Hepatocyte (in vitro differentiated cells): ENCODE results near the gene CUL1. TPM values are rescaled to one million over a fixed set of nuclear protein-coding genes. Genes with fewer than 3 reads are reported as not detected.

Experiments used
- DNase-seq: peaks from one replicate; pipeline ENCODE4 v3.0.0-alpha.2; 2016; ENCODE audit warnings: low spot score
- H2AFZ ChIP-seq: fragments of 200-600 bp; sonication (generic); 2 replicates; pipeline ENCODE4 v1.6.0; 2016; ENCODE audit warnings: antibody characterized with exemption, mild to moderate bottlenecking
- H3K27ac ChIP-seq: fragments of 200-600 bp; sonication (generic); 2 replicates; pipeline ENCODE4 v1.5.1; 2016; ENCODE audit warnings: mild to moderate bottlenecking
- H3K27me3 ChIP-seq: fragments of 200-600 bp; sonication (generic); 2 replicates; pipeline ENCODE4 v1.6.1; 2016
- H3K36me3 ChIP-seq: fragments of 200-600 bp; sonication (generic); replicated peaks from 2 replicates; pipeline ENCODE4 v1.5.1; 2016; ENCODE audit warnings: low read depth; ENCODE audit not compliant: insufficient read depth
- H3K4me1 ChIP-seq: fragments of 200-600 bp; sonication (generic); 2 replicates; pipeline ENCODE4 v1.5.1; 2016; ENCODE audit warnings: mild to moderate bottlenecking, moderate library complexity; ENCODE audit not compliant: insufficient read depth
- H3K4me2 ChIP-seq: fragments of 200-600 bp; sonication (generic); 2 replicates; pipeline ENCODE4 v1.6.0; 2016
- H3K4me3 ChIP-seq: fragments of 200-600 bp; sonication (generic); 2 replicates; pipeline ENCODE4 v1.5.1; 2016; ENCODE audit warnings: mild to moderate bottlenecking
- H3K79me2 ChIP-seq: fragments of 200-600 bp; sonication (generic); 2 replicates; pipeline ENCODE4 v1.6.0; 2017; ENCODE audit warnings: mild to moderate bottlenecking
- H3K9me2 ChIP-seq: fragments of 200-600 bp; sonication (generic); replicated peaks from 2 replicates; pipeline ENCODE4 v1.6.0; 2017; ENCODE audit warnings: mild to moderate bottlenecking; ENCODE audit not compliant: insufficient read depth
- H3K9me3 ChIP-seq: fragments of 200-600 bp; sonication (generic); 2 replicates; pipeline ENCODE4 v1.5.1; 2016; ENCODE audit warnings: low read depth, mild to moderate bottlenecking
- H4K20me1 ChIP-seq: fragments of 200-600 bp; sonication (generic); 2 replicates; pipeline ENCODE4 v1.6.0; 2016; ENCODE audit warnings: mild to moderate bottlenecking; ENCODE audit not compliant: insufficient read depth, poor library complexity, severe bottlenecking
- EZH2 ChIP-seq: fragments of 200-600 bp; sonication (generic); IDR thresholded peaks from 2 replicates; pipeline ENCODE4 v1.6.1; 2016; ENCODE audit warnings: antibody characterized with exemption, mild to moderate bottlenecking, borderline replicate concordance
- EZH2phosphoT487 ChIP-seq: fragments of 200-600 bp; sonication (generic); IDR thresholded peaks from one replicate; pipeline ENCODE4 v1.6.1; 2018; ENCODE audit warnings: antibody characterized with exemption, mild to moderate bottlenecking, low read depth, moderate library complexity; ENCODE audit not compliant: unreplicated experiment, severe bottlenecking
- WGBS: methylation state at CpG from one replicate; pipeline ENCODE4 v1.1.6; 2016; ENCODE audit warnings: low lambda C conversion rate; ENCODE audit errors: missing lambda C conversion rate; 5-methylcytosine and 5-hydroxymethylcytosine counted together
- polyA plus RNA-seq: library from polyadenylated mRNA; unstranded; fragments of >200 nt; fragmentation: Nextera tagmentation; extraction: Ambion mirVana; gene quantifications from 2 replicates; pipeline ENCODE4 v1.2.1, GENCODE V29; 2016
- total RNA-seq: library from RNA; depleted of rRNA; stranded (reverse); fragments of >200 nt; gene quantifications from 2 replicates; pipeline ENCODE4 v1.2.3, GENCODE V29; 2014
- TF ChIP-seq, protein P1 (sequence below): fragments of 200-600 bp; sonication (generic); IDR thresholded peaks from 2 replicates; pipeline ENCODE4 v1.5.1; 2016; ENCODE audit warnings: antibody characterized with exemption, mild to moderate bottlenecking; ENCODE audit not compliant: poor library complexity

CUL1 gene
- total and polyA plus RNA-seq, 2 experiments from 2014 or later: 56.7 to 68.4 TPM

DNA sequence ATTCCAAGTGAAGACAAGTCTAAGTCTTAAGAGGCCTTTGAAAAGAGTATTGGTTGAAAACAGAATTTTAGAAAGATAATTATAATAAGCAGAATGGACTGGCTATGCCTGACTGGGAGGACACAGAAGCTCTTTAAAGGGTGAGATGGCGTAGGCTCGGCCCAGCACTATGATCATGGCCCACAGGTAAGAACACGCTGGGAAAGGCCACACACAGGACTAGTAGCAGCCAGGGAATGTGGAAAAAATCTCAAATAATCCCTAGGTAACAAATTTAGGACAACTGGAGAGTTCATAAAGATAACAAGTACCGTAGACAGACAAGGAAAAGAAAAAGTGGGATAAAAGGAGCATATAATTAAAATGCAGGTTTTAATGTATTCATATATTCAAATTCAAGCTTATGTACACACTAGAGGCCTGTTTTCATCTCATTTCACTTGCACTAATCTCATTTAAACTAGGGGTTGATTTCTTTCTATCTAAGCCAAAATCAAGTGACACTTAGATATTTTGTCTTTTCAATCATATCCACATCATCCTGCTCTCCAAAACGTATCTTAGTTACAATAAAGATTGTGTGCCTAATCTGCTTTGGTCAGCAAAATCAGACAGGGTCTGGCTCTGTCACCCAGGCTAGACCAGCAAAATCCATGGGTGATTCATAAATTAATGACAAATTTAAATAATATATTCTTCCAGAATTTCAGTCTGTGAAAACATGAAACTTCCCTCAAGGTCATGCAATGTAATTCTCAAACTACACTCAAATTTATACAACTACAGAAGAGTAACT lies 132.4 kb downstream of the CUL1 start:
- Histone ChIP-seq H3K4me1 (no peaks in the 10 kb centered on the region), H3K79me2 (peaks cover 17% of the 10 kb centered on the region), H3K9me2 (no peaks in the 10 kb centered on the region), H4K20me1 (no peaks in the 10 kb centered on the region), H3K9me3 (no peaks in the 10 kb centered on the region), H3K4me3 (no peak overlapping the region), H3K4me2 (no peak overlapping the region), H2AFZ (no peak overlapping the region), H3K27me3 (no peaks in the 10 kb centered on the region), H3K36me3 (no peaks in the 10 kb centered on the region), H3K27ac (no peak overlapping the region)
- 89% methylated on average over 5 of the region's 5 CpGs for WGBS
- no peak for TF ChIP-seq EZH2
- TF ChIP-seq, protein P1, sequence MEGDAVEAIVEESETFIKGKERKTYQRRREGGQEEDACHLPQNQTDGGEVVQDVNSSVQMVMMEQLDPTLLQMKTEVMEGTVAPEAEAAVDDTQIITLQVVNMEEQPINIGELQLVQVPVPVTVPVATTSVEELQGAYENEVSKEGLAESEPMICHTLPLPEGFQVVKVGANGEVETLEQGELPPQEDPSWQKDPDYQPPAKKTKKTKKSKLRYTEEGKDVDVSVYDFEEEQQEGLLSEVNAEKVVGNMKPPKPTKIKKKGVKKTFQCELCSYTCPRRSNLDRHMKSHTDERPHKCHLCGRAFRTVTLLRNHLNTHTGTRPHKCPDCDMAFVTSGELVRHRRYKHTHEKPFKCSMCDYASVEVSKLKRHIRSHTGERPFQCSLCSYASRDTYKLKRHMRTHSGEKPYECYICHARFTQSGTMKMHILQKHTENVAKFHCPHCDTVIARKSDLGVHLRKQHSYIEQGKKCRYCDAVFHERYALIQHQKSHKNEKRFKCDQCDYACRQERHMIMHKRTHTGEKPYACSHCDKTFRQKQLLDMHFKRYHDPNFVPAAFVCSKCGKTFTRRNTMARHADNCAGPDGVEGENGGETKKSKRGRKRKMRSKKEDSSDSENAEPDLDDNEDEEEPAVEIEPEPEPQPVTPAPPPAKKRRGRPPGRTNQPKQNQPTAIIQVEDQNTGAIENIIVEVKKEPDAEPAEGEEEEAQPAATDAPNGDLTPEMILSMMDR: no peak
- no peak for TF ChIP-seq EZH2phosphoT487
- no peak for DNase-seq

DNA sequence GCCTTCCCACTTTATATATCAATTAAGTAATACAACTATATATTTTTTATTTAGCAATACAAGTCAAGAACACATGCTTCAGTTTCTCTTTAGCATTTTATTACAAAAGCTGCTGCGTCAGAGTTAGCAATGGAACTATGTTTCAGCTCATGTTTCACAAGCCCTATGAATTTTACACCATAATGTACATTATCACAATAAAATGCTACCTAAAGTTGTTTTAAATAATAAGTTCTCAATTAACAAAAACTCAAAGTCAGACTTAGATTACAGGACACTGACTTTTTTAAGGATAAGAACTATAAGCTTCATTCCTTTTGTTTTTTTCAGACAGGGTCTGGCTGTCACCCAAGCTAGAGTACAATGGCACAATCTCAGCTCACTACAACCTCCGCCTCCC lies 133.1 kb downstream of the CUL1 start:
- Histone ChIP-seq H3K4me1 (no peaks in the 10 kb centered on the region), H3K9me3 (no peaks in the 10 kb centered on the region), H3K79me2 (peaks cover 21% of the 10 kb centered on the region), H3K27me3 (no peaks in the 10 kb centered on the region), H3K4me2 (no peak overlapping the region), H3K9me2 (no peaks in the 10 kb centered on the region), H3K4me3 (no peak overlapping the region), H3K27ac (no peak overlapping the region), H3K36me3 (no peaks in the 10 kb centered on the region), H4K20me1 (no peaks in the 10 kb centered on the region), H2AFZ (no peak overlapping the region)
- 96% methylated on average over 2 of the region's 2 CpGs for WGBS
- TF ChIP-seq, protein P1: no peak
- TF ChIP-seq EZH2: no peak
- TF ChIP-seq EZH2phosphoT487: no peak
- DNase-seq: no peak

DNA sequence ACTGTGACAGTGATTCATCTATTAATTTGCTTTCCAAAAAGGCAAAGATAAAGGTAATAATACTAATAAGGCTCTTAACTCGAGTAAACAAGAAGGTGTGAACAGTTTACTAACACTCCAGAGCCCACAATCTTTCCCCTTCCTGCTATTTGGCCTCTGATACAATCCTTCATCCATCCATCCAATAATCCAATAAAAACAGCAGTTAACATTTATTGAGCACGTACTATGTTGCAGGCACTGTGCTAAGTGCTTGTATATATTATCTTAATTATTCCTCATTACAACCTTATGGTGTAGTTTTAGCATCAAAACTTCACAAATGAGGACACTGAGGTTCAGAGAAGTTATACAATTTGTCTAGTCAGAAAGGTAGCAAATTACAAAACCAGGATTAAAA lies 135.9 kb downstream of the CUL1 start:
- no peaks in the 10 kb centered on the region for H3K9me3 ChIP-seq
- H2AFZ ChIP-seq: no peak overlapping the region
- H3K9me2 ChIP-seq: no peaks in the 10 kb centered on the region
- 92% methylated on average over 2 of the region's 2 CpGs for WGBS
- peaks cover 36% of the 10 kb centered on the region for H3K79me2 ChIP-seq
- no peaks in the 10 kb centered on the region for H3K4me1 ChIP-seq
- no peaks in the 10 kb centered on the region for H3K36me3 ChIP-seq
- H3K4me2 ChIP-seq: no peak overlapping the region
- H3K27me3 ChIP-seq: no peaks in the 10 kb centered on the region
- no peak overlapping the region for H3K4me3 ChIP-seq
- TF ChIP-seq, protein P1: no peak
- TF ChIP-seq EZH2 (no peak), EZH2phosphoT487 (no peak)
- H3K27ac ChIP-seq: no peak overlapping the region
- no peak for DNase-seq
- H4K20me1 ChIP-seq: no peaks in the 10 kb centered on the region
